Umbilical cord (tissue), 2 donors: ENCODE results near the gene RCAN2. TPM values are rescaled to one million over a fixed set of nuclear protein-coding genes. Genes with fewer than 3 reads are reported as not detected.

Experiments used
- DNase-seq: peaks from one replicate; pipeline ENCODE4 v3.0.0-alpha.2; 2015; ENCODE audit warnings: low spot score
- total RNA-seq: library from RNA; depleted of rRNA; stranded (reverse); fragments of >200 nt; gene quantifications from one replicate; pipeline ENCODE4 v1.2.3, GENCODE V29; 2014; ENCODE audit warnings: low replicate concordance; ENCODE audit not compliant: insufficient read depth

Gene RCAN2
- total RNA-seq, 1 donor from 2014 or later = 5.1 TPM

DNA sequence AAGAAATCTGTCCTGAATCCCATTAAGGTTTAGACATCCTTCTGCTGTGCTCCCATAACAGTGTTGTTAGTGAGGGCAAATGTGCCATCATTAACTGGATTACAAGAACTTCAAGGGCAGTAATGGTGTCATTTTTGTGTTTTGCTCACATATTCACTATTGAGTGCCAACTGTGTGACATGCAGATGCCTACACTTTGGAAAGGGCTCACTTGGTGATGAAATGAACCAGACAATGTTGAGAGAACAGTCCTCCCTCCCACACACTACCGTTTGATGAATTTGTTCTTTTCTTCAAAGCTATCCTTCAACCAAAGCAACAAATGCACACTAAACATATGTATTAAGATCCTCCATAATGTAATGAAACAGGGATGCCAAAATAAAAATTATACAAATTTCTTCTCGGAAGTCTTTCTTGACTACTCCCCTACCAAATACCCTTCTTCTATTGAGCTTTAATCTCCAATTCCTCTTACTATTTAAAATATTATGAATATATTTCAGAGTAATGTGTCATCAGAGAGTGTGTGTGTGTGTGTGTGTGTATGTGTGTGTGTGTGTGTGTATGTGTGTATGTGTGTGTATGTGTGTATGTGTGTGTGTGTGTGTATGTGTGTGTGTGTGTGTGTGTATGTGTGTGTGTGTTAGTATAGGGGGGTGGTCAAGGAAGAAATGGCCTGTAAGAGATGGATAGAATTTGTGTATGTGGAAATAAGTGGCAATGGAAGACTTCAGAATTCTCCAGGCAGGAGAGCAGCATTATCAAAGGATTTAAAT, 228.1 kb downstream of the RCAN2 start:
- DNase-seq = no peak

DNA sequence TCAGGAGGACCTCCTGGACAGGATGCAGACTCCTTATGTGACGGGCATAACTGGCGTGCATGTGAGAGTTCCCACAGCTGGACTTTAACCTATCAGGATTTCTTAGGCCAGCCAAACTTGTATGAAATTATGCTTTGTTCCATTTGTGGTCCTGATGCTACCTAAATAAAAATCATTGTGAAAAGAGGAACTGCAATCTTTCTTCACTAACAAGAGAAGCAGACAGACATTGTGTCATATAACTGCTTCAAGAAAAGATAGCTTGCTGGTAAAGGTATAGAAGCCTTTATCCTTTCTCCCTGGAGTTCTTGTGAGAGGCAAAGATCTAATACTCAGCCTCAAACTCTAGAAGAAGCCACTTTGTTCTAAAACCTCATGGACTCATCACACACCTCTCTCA, 233.0 kb downstream of the RCAN2 start:
- no peak for DNase-seq

DNA sequence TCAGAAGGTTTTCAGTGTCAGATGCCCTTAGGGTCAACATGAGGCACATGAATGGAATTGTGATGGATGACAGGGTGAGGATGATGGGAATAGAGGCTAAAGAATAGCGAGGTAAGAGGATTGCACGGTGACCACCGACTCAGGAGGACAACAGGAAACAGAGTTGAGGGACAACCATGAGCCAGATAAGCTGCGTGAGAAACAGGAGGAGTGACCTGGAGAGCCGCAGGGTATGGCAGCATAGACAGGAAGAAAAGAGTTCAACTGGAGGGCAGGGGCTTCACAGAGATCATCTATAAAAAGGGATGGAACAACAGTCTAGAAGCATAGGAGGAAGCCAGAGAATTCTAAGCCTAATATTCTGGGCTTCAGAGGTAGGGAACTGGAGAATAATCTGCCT, 235.7 kb downstream of the RCAN2 start:
- no peak for DNase-seq

DNA sequence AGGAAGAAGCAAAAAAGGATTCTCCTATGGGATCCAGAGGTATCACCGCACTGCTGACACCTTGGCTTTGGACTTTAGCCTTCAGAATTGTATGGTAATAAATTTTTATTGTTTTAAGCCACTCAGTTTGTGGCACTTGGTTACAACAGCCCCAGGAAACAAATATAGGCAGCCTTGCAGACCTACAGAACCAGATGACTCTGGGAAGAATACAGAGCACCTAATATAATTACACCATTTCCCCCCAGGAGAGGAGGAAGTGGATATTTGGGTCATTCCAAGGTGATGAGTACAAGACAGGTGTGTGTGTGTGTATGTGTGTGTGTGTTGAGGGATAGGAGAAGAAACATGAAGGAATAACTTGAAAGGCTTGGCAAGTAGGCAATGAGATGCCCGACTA, 236.3 kb downstream of the RCAN2 start:
- no peak for DNase-seq

DNA sequence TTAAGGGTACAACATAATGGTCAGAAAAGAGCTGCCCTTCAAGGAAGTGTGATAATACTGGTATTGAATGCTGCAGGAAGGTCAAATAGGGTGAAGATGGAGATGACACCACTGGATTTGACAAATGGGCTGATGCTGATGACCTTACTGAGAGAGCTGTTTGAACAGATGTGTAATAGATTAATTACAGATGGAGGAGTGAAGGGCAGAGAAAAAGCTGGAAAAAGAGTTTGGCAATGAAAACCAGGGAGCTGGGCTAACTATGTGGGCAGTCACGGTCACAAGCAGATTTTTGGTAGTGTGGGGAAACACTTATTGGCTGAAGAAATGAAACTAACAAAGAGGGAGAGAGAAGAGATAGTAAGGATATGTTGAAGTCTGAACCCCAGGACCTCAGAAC, 236.9 kb downstream of the RCAN2 start:
- DNase-seq = no peak

DNA sequence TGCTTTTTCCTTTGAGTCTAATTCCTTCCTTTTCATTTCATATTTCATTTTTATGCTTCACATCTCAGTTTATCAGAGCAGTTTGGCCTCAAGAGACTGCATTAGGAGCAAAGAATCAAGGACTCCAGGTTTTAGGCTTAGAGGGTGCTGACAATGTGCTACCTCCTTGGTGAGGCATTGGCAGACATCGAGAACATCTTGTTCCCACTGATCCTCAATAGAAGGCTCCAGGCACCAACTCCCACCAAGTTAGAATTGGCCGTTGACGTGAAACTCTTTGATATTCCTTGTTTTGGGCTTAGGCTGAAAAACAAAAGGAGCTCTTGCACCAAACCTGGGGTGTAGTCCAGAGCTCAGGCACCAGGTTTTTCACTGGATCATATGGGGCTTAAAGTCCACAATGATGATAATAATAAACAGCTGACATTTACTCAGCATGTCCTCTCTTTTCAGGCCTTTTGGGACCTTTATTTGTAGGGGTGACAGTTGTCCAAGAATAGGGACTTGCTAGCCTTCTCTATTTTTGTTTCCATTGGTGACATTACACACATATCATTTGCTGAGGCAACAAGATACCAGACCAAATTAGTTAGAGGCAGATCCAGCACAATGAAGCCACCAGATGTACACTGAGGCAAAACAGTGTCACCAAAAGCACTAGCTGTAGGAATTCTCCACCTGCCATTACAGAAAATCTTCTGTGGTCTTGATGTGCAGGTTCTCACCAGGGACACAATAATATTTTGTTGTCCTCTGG, 239.5 kb downstream of the RCAN2 start:
- DNase-seq = no peak

DNA sequence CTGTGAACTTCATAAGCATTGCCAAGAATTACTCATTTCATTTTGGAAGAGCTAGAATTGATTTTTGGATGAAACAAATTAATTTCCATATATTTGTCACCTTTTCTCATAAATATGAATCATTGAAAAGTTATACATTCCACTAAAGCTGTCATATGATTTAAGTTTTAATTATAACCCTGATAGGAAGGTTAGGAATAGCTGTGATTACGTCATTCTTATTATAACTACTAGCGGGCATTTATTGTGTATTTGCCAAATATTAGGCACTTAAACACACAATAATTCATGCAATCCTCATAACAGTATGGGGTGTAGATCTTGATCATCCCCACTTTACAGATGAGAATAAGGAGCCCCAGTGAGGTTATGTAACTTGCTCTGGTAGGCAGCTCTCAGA, 243.1 kb downstream of the RCAN2 start:
- DNase-seq = no peak

DNA sequence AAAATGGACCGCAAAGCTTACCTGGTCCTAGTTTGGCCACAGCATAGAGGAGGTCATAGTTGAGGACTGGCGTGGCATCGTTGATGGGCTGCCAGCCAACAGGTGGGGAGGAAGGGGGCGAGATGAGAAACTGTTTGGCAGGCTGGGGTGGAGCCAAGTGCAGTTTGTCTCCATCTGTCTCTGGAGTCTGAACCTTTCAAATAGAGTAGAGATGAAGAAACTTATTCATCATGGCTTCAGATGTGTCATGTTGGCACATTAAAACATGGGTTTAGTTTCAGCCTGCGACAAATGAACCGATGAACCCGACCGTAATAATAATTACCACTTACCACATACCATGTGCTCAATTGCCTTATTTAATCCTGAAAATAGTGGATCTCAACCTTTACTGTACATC, 244.5 kb downstream of the RCAN2 start:
- no peak for DNase-seq

DNA sequence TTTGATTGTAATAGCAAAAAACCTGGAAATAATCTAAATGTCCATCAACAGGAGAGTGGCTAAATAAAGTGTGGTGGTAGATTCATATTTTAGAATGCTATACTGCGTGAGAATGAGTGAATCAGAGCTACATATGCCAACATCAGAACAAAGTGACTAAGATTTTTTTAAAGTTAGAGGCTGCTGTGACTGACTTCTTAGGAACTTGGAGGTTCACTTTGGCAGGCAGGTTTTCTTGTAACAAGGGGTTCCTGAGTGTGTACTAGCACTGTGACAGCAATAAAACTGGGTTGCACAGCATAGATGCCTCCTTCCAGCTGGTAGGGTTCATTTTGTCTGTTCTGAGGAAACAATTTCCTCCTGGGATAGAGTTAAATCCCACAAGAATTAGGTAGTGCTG, 245.2 kb downstream of the RCAN2 start:
- DNase-seq = no peak

DNA sequence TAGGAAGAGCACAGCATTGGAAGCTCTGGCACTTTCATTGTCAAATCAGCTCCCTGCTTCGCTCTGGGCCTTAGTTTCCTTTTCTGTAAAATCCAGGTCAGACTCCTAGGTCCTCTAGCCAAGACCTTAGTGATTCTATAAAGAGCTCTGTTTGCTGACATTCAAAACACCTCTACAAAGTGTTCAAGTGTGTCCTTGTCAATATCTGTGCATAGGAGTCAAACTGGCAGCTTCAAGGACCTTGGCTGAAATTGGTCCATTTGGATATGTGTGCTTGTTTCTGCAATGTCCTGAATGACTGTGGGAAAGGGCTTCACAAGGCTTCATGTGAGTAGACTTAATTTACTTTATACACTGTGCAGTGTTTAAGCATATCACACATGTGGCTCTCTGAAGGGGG, 246.6 kb downstream of the RCAN2 start:
- no peak for DNase-seq

DNA sequence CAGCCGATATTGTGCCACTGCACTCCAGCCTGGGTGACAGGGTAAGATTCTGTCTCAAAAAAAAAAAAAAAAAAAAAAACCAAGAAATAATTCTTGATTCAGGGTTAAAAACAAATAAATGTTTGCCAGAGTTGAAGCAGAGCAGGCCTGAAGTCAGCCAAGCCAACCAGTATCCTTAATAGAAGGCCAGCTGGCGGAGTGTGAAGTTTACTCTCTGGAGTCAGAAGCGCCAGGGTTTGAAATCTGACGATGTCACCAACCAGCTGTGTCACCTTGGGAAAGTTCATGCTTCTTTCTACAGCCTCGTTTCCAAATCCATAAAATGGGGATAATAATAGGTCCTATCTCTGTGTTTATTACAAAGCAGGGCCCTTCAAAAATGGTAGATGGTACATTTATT, 247.5 kb downstream of the RCAN2 start:
- DNase-seq = no peak

DNA sequence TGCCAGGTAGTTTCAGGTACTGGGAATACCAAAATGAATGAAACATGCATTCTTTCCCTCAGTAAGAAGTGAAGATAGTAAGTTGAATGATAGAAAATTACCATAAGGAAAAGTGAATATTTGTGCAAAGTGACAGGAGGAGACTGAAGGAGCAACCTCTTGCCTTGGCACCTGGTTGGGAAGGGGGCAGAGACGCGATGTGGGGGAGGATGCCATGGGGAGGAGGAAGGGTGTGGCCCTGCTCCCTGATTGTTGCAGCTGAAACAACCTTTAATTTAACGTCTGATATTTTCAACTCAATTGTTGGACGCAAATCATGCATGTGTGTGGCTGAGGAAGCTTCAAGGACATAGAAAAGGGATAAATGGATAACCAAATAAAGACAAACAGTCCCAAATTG, 248.3 kb downstream of the RCAN2 start:
- no peak for DNase-seq

DNA sequence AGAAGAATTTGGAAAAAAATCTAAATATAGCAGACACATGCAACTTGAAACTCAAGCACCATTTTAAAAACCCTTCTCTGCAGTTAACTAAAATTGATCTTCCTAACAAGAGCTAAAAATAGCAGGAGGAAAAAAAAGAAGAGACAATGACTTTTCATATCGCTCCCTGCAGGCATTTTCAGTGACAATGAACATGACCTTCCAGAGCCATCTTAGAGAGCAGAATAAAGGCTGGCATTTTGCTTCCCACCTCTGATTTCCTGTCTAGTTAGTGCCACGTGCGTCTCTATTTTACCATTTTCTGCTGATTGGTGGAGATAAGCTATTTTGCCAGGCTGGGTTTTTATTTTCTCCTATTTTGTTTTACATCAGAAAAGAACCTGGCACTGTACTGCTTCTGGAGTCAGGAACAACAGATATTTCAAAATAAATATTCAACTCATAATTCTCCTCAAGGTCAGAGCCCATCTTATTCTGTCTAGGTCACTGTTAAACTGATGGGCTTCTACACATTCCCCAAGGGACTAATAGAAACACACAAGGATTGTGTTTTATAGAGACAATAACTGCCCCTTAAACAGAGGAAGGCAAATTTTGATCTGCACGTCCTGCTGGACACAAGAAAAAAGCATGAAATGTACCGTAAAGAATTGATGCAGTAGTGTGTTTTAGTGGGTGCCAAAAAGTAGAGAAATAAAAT, 250.2 kb downstream of the RCAN2 start:
- no peak for DNase-seq

DNA sequence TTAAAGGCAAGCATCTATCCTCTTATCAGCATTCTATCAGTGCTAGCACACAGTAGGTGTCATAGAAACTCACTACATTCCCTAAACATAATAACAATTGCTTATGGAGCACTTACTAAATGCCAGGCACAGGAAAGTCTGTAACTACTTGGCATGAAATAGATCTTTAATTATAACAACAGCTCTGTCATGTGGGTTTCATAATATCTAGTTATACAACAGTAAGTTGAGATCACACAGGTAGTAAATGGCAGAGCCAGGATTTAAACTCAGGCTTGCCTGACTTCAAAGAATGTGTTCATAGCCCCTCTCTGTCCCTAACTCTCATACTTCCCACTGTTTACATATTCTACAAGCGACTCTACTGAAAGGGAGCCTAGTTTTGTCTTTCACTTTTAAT, 254.5 kb downstream of the RCAN2 start:
- DNase-seq = no peak

DNA sequence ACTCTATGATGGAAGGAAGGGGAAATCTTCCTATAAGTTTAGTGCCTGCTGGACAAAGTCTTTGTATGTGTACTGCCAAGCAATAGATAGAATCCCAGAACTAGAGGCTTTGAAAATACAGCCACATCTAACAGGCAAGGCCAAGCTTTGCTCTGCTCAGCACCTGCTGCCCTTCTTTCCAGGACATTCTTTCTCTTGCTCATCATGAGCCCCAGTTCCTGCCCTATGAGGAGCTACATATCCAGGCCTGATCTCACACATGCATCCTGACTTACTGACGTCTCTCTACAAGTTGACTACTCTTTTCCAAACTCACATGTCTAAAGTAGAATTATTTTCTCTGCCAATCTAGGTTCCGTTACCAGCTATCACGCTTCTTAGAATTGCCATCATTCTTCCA, 256.0 kb downstream of the RCAN2 start:
- DNase-seq = no peak

DNA sequence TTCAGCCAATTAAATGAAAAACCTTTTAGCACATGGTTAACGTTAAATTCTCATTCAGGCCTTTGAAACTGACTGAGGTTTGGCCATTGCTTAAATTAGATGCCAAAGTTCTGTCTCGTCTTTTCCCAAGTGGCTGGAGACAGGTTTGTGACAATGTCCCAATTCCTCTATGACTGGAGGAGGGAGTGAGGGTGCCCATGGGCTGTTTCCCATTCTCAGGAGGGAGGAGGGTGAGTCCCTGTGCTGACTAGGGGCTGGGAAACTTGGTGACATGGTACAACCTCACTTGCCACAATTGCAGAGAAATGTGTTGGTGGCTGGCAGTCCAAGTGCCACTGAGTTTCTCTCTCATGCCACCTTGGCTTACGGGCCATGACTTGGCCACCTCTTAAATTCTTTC, 256.5 kb downstream of the RCAN2 start:
- no peak for DNase-seq

DNA sequence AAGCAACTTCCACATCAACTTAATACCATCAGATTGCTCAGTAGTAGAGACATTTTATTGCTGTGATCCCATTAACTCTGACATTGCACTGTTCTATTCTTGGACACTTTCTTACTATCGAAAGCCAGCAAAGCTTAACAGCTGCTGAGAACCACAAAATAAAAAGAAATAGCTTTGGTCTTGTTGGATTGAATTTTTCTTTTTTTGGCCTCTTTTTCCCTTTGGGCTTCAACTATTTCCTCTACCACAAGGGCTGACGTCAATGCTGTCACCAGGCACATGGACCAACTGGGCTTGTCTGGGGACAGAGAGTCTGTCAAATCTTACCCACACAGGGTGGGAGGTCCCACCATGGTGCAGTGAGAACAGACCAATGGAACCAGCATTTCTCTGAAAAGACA, 257.1 kb downstream of the RCAN2 start:
- no peak for DNase-seq

DNA sequence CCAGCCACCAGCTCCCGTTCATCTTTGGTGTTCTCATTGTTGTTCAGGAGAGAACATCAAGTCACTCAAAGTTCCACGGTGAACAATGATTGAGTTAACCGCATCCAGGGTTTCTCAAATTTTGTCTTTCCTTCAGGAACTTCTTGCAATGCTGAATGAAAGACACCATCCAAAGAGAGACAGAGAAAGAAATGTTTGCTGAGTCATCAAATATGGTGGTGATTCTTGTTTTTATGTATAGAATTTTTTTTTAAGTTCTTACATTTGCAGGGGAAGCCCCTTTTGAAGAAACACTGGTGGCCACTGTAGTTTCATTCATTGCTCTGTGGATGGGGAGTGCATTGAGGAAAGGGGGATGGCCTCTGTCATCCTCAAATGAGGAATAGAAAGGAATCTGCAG, 258.1 kb downstream of the RCAN2 start:
- no peak for DNase-seq

DNA sequence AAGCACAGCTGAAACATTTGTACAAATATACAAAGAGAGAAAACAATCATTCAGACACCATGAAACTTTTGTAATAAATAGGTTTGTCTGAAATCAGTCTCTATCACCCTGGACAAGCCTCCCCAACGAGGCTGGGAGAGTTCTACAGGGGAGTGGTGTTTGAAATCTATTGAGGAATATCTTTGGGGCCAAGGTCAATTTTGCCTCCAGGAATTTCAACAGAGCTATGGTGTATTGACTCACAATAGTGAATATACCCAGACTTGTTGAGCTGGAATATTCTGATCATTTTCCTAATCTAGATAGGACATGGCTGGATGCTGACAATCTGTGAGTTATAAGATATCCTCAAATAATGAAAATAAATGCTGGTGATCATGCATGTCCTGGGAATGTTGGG, 269.0 kb downstream of the RCAN2 start:
- no peak for DNase-seq

DNA sequence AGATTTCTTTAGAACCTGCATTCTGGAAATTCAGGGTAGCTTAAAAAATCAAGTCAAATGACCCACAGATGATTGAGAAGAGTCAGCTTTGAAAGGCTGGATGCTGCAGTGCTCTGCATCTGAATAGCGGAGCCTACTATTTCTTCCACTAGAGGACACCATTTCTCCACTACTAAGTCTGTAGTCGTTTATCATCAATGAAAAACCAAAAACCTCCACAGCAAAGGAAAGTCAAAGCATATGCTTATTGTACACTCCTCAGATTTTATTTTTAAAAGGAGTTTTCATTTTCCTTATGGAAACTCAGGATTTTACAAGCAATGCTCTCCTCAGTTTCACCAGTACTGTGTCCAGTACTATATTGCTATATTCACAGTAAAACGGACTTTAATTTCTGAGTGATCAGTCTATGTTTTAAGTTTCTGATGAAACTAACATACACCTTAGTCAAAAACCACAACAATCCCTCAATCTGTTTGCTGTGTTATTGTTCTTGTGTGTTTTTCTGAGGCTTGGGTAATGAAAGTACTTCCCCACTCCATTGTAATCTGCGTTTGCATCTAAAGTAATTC, 269.9 kb downstream of the RCAN2 start:
- peak; percentile 64 for DNase-seq

DNA sequence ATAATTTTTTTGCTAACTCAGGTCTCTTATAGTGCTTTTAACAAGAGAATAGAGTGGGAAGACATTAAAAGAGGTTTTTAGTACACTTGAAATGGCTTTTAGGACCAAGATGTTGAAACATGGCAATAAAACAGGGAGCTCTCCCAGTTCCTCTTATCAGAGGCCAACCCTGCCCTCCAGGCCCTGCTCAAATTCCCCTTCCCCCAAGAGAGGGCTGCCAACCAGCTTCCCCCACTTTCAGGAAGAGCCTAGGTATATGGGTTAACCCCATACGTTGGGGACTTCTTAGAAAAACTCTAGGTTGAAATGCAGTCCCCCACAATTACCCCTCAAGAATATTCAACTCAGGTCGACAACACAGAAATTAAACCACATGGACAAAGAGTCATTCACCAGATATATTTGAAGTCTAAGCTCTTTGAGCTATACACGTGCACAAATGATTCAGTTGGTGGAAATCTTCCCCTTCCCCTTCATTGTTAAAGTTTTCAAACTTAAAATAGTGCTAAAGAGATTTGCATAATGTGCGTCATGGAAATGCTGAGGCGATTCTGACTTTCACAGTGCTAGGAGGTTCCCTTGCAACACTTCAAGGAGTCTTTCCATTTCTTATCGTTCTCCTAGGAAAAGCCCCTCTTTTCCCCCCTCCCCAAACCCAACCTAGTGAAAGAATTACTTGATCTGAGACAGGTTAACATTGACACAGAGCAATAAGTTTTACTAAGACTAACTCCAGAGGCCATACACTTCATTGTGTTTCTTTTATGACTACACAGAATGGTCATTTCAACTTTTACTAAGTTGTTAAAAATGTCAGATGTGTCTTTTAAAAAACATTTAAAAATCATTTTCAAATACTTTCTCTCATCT, 270.7 kb downstream of the RCAN2 start:
- DNase-seq = no peak
